Naive thymus-derived CD4-positive, alpha-beta T cell (primary cell): Measurements from ENCODE around the gene ACOX1. TPM values are rescaled to one million over a fixed set of nuclear protein-coding genes. Genes with fewer than 3 reads are reported as not detected.

Source experiments
- ATAC-seq: fragments of 150-1000 bp; cut with Tn5 transposase; 2 replicates; pipeline ENCODE4 v1.10.0; 2021; ENCODE audit warnings: mild to moderate bottlenecking, moderate library complexity
- CTCF ChIA-PET: fragments of 350-600 bp; sonication (Branson Sonifier 250); formaldehyde crosslinking; loops from one replicate; lab custom pipeline; 2021; ENCODE audit warnings: antibody characterized with exemption; lab: Charles Lee
- POLR2A ChIA-PET: fragments of 350-600 bp; sonication (Branson Sonifier 250); formaldehyde crosslinking; loops from one replicate; lab custom pipeline; 2021; ENCODE audit warnings: antibody characterized with exemption, inconsistent platforms; lab: Charles Lee
- DNase-seq, 9 donors: peaks; one replicate each; pipeline versions ENCODE4 v3.0.0 to v3.0.0-alpha.2; 2020 to 2022; ENCODE audit warnings: mixed read lengths in 1 of 9
- H3K27ac ChIP-seq: one replicate; pipeline ENCODE4 v1.7.0; 2013; ENCODE audit warnings: mild to moderate bottlenecking, low read depth, low read length, moderate library complexity
- H3K27me3 ChIP-seq, 2 donors: one replicate each; pipeline ENCODE4 v1.7.0; 2013; ENCODE audit warnings: low read length in 2 of 2, mild to moderate bottlenecking in 2 of 2, moderate library complexity in 2 of 2; ENCODE audit not compliant: control insufficient read depth in 2 of 2, insufficient read depth in 2 of 2
- H3K36me3 ChIP-seq, 3 experiments: 1 replicate in 2 of 3; 2 replicates in 1 of 3; pipeline ENCODE4 v1.7.0; 2013; ENCODE audit warnings: low read length in 3 of 3, mild to moderate bottlenecking in 3 of 3, moderate library complexity in 1 of 3; ENCODE audit not compliant: insufficient read depth in 3 of 3, control insufficient read depth in 2 of 3
- H3K4me1 ChIP-seq, 2 donors: one replicate each; pipeline ENCODE4 v1.7.0; 2013; ENCODE audit warnings: low read length in 2 of 2, mild to moderate bottlenecking in 2 of 2, moderate library complexity in 1 of 2; ENCODE audit not compliant: control insufficient read depth in 2 of 2, insufficient read depth in 2 of 2
- H3K4me3 ChIP-seq: 2 replicates; pipeline ENCODE4 v1.7.0; 2013; ENCODE audit warnings: mild to moderate bottlenecking, low read length
- H3K9me3 ChIP-seq, 3 experiments: 1 replicate in 2 of 3; 2 replicates in 1 of 3; pipeline ENCODE4 v1.7.0; 2013; ENCODE audit warnings: low read length in 3 of 3; ENCODE audit not compliant: control insufficient read depth in 2 of 3
- H3K27ac Mint-ChIP-seq, 9 donors: one replicate each; pipeline ENCODE4 v1.8.0; 2020 to 2022; ENCODE audit warnings: mixed read lengths in 9 of 9, mild to moderate bottlenecking in 8 of 9, moderate library complexity in 5 of 9, inconsistent platforms in 2 of 9
- H3K27me3 Mint-ChIP-seq, 5 donors: one replicate each; pipeline ENCODE4 v1.8.0; 2021 to 2022; ENCODE audit warnings: mixed read lengths in 5 of 5, mild to moderate bottlenecking in 1 of 5
- H3K36me3 Mint-ChIP-seq, 5 donors: one replicate each; pipeline ENCODE4 v1.8.0; 2020 to 2022; ENCODE audit warnings: mixed read lengths in 5 of 5, mild to moderate bottlenecking in 3 of 5, inconsistent platforms in 1 of 5
- H3K4me1 Mint-ChIP-seq, 7 donors: one replicate each; pipeline ENCODE4 v1.8.0; 2020 to 2022; ENCODE audit warnings: mixed read lengths in 7 of 7, mild to moderate bottlenecking in 3 of 7, inconsistent platforms in 1 of 7
- H3K4me3 Mint-ChIP-seq, 10 donors: one replicate each; pipeline ENCODE4 v1.8.0; 2020 to 2022; ENCODE audit warnings: mild to moderate bottlenecking in 10 of 10, mixed read lengths in 10 of 10, moderate library complexity in 6 of 10, inconsistent platforms in 2 of 10
- H3K9me3 Mint-ChIP-seq, 11 donors: one replicate each; pipeline ENCODE4 v1.8.0; 2020 to 2022; ENCODE audit warnings: mixed read lengths in 11 of 11, mild to moderate bottlenecking in 4 of 11, inconsistent platforms in 1 of 11, moderate library complexity in 1 of 11
- intact Hi-C, 2 donors: fragments of 100-400 bp; cut with micrococcal nuclease; formaldehyde crosslinking; loops; one replicate each; pipeline ENCODE4 v1.15.1; 2023
- polyA plus RNA-seq, 2 donors: library from polyadenylated mRNA; unstranded; fragments of 300-500 nt; fragmentation: Illumina TruSeq; gene quantifications; one replicate each; pipeline ENCODE4 v1.2.3, GENCODE V29; 2021
- total RNA-seq, 6 experiments: library from RNA in 5 of 6; stranded (reverse) in 5 of 6; gene quantifications; 1 replicate in 5 of 6; 2 replicates in 1 of 6; pipeline ENCODE4 v1.2.3 and lab custom pipeline; 2021 to 2026

The ACOX1 gene
- total and polyA plus RNA-seq, 7 experiments from 2014 or later: 12.5 to 35.0 (median 30.9) TPM

- no peaks in the 10 kb centered on the region for H3K9me3 ChIP-seq
- DNase-seq (peak; percentile 27 to 76 (median 56)), ATAC-seq (peak; percentile 77)
- Mint-ChIP-seq H3K27me3 (no peaks in the 10 kb centered on the region), H3K4me1 (peaks cover 14 to 25% (median 14%) of the 10 kb centered on the region in 7 donors), H3K4me3 (no peak overlapping the region), H3K36me3 (peaks cover 0 to 3% (median 0%) of the 10 kb centered on the region in 5 donors), H3K9me3 (peaks cover 0 to under 1% (median 0%) of the 10 kb centered on the region in 11 donors), H3K27ac (peak overlapping the region in 1 of 9 donors; percentile 43)
- ChIA-PET CTCF (interaction anchor here (1.0 to 2.9 kb wide), 7 partner anchors 10 to 427 kb away, joined by 3 to 12 read pairs (median 3); partner anchors contain the start of gene UBALD2), POLR2A (interaction anchor here (0.5 kb wide), 1 partner anchor 142 kb away, joined by 3 read pairs; no protein-coding TSS in a partner anchor)
- peaks cover 9 to 12% of the 10 kb centered on the region in 2 donors for H3K4me1 ChIP-seq
- no peaks in the 10 kb centered on the region for H3K36me3 ChIP-seq
- no peaks in the 10 kb centered on the region for H3K27me3 ChIP-seq
- no peak overlapping the region for H3K4me3 ChIP-seq
- intact Hi-C loops: loop anchor here in 1 of 2 donors (1.0 kb wide), 1 partner anchor 299 kb away; no protein-coding TSS in a partner anchor
- no peak overlapping the region for H3K27ac ChIP-seq
These were observed 21.2 kb upstream of the ACOX1 start for GRCh38 chr17:76000016-76000754.

DNA sequence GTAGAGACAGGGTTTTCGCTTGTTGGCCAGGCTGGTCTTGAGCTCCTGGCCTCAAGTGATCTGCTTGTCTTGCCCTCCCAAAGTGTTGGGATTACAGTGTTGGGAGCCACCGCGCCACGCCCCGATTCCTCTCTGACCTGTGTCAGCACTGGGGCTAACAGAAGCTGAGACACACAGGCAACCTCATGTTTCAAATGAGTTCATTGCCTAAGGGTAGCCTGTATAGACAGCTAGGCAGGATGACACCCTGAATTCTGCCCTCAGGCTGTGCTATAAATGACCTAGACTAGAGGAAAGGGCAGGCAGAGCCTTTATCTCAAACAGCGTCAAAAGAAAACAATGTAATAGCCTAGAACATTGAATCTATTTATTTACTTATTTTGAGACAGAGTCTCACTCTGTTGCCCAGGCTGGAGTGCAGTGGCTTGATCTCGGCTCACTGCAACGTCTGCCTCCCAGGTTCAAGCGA, 19.4 kb upstream of the ACOX1 start:
- Histone ChIP-seq H3K27me3 (no peaks in the 10 kb centered on the region), H3K4me1 (peaks cover 9 to 12% of the 10 kb centered on the region in 2 donors), H3K36me3 (peaks cover 0 to 2% (median 0%) of the 10 kb centered on the region in 3 experiments), H3K9me3 (no peaks in the 10 kb centered on the region), H3K4me3 (no peak overlapping the region), H3K27ac (no peak overlapping the region)
- peak overlapping the region in 2 of 10 donors; percentile 11 to 34 for H3K4me3 Mint-ChIP-seq
- ChIA-PET CTCF (interaction anchor here (0.6 to 2.1 kb wide), 4 partner anchors 76 to 366 kb away, joined by 3 to 6 read pairs (median 4); no protein-coding TSS in a partner anchor), POLR2A (interaction anchor here (0.7 to 2.5 kb wide), 4 partner anchors 18 to 117 kb away, joined by 3 to 10 read pairs (median 4); no protein-coding TSS in a partner anchor)
- peak overlapping the region in 5 of 9 donors; percentile 4 to 85 (median 45) for H3K27ac Mint-ChIP-seq
- intact Hi-C loops: no loop called here
- ATAC-seq: no peak
- no peaks in the 10 kb centered on the region for H3K27me3 Mint-ChIP-seq
- no peaks in the 10 kb centered on the region for H3K9me3 Mint-ChIP-seq
- DNase-seq: no peak
- peaks cover 14 to 24% (median 14%) of the 10 kb centered on the region in 7 donors for H3K4me1 Mint-ChIP-seq
- peaks cover 0 to 3% (median 0%) of the 10 kb centered on the region in 5 donors for H3K36me3 Mint-ChIP-seq

- Mint-ChIP-seq H3K4me1 (peaks cover 14 to 24% (median 14%) of the 10 kb centered on the region in 7 donors), H3K27ac (peak overlapping the region; percentile 7 to 95 (median 82)), H3K4me3 (peak overlapping the region in 9 of 10 donors; percentile 16 to 79 (median 53)), H3K9me3 (no peaks in the 10 kb centered on the region), H3K27me3 (no peaks in the 10 kb centered on the region), H3K36me3 (peaks cover 0 to 7% (median 0%) of the 10 kb centered on the region in 5 donors)
- intact Hi-C loops: no loop called here
- peaks cover 0 to 4% (median 0%) of the 10 kb centered on the region in 3 experiments for H3K36me3 ChIP-seq
- H3K27ac ChIP-seq: peak overlapping the region; percentile 18
- DNase-seq (peak in 2 of 9 donors; percentile 11 to 57), ATAC-seq (peak; percentile 78)
- ChIA-PET POLR2A (interaction anchor here (0.6 to 2.5 kb wide), 3 partner anchors 13 to 56 kb away, joined by 3 to 10 read pairs (median 3); partner anchors contain the start of gene FBF1), CTCF (interaction anchor here (0.6 to 2.1 kb wide), 6 partner anchors 8 to 304 kb away, joined by 3 to 6 read pairs (median 4); partner anchors contain the start of gene TRIM65)
- no peak overlapping the region for H3K4me3 ChIP-seq
- H3K9me3 ChIP-seq: no peaks in the 10 kb centered on the region
- no peaks in the 10 kb centered on the region for H3K27me3 ChIP-seq
- H3K4me1 ChIP-seq: peaks cover 9 to 12% of the 10 kb centered on the region in 2 donors
These were observed 18.0 kb upstream of the ACOX1 start for GRCh38 chr17:75996665-75997590.

DNA sequence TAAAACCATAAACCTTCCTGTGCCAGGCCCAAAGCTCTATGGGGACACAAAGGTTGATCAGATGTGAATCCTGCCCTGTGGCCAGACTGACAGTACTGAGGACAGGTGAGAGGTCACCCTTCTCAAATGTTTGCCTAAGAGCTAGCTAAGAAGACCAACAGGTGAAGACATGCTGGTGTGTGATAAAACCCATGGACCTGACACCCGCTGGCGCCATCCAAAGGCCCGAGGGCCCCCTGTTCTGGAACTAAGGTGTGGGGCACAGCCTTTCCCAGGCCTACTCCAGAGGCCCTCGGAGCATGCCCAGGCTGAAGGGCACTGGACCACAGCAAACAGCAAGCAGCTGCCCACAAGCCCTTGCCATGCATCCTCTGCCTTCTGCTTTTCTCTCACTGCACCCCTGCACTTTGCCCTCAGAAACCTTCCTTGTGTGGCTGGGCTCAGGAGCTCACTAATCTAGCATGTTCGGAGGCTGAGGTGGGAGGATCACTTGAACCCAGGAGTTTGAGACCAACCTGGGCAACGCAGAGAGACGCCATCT, 16.5 kb upstream of the ACOX1 start:
- Mint-ChIP-seq H3K4me3 (no peak overlapping the region), H3K36me3 (peaks cover 0 to 16% (median 5%) of the 10 kb centered on the region in 5 donors), H3K27ac (peak overlapping the region in 1 of 9 donors; percentile 42), H3K27me3 (no peaks in the 10 kb centered on the region), H3K9me3 (no peaks in the 10 kb centered on the region), H3K4me1 (peaks cover 14 to 24% (median 14%) of the 10 kb centered on the region in 7 donors)
- ATAC-seq (no peak), DNase-seq (no peak)
- intact Hi-C loops: no loop called here
- no peaks in the 10 kb centered on the region for H3K27me3 ChIP-seq
- no peak overlapping the region for H3K4me3 ChIP-seq
- ChIA-PET CTCF (interaction anchor here (0.8 to 1.0 kb wide), 2 partner anchors 10 to 284 kb away, joined by 3 to 6 read pairs; no protein-coding TSS in a partner anchor), POLR2A (interaction anchor here (1.0 to 1.4 kb wide), 2 partner anchors 13 to 54 kb away, joined by 3 to 5 read pairs; partner anchors contain the start of gene FBF1)
- peaks cover 0 to 9% (median 0%) of the 10 kb centered on the region in 3 experiments for H3K36me3 ChIP-seq
- peaks cover 9 to 12% of the 10 kb centered on the region in 2 donors for H3K4me1 ChIP-seq
- H3K9me3 ChIP-seq: no peaks in the 10 kb centered on the region
- H3K27ac ChIP-seq: no peak overlapping the region

GRCh38 chr17:75994802-75995370, 15.9 kb upstream of the ACOX1 start:
- ChIA-PET CTCF (no interaction called here), POLR2A (interaction anchor here (0.6 to 1.0 kb wide), 2 partner anchors 13 to 294 kb away, joined by 3 to 5 read pairs; no protein-coding TSS in a partner anchor)
- Mint-ChIP-seq H3K27ac (no peak overlapping the region), H3K4me3 (no peak overlapping the region), H3K9me3 (no peaks in the 10 kb centered on the region), H3K4me1 (peaks cover 14 to 24% (median 14%) of the 10 kb centered on the region in 7 donors), H3K36me3 (peaks cover 0 to 16% (median 5%) of the 10 kb centered on the region in 5 donors), H3K27me3 (no peaks in the 10 kb centered on the region)
- Histone ChIP-seq H3K9me3 (no peaks in the 10 kb centered on the region), H3K36me3 (peaks cover 0 to 9% (median 0%) of the 10 kb centered on the region in 3 experiments), H3K27ac (no peak overlapping the region), H3K4me1 (peaks cover 9 to 12% of the 10 kb centered on the region in 2 donors), H3K27me3 (no peaks in the 10 kb centered on the region), H3K4me3 (no peak overlapping the region)
- DNase-seq (no peak), ATAC-seq (no peak)
- intact Hi-C loops: no loop called here
